K562 (cell line): ENCODE results near the gene IFFO2. TPM values are rescaled to one million over a fixed set of nuclear protein-coding genes. Genes with fewer than 3 reads are reported as not detected.

ENCODE experiments used
- BACH1 ChIP-seq: fragments of 200-800 bp; sonication (Bioruptor generic); IDR thresholded peaks from 2 replicates; pipeline ENCODE4 v1.6.1; 2016; ENCODE audit warnings: missing genetic modification characterization, missing compliant biosample characterization
- ETV6 ChIP-seq, 3 experiments: fragments of 150-350 bp in 1 of 3; sonication (generic) in 1 of 3; formaldehyde crosslinking in 1 of 3; IDR thresholded peaks; 2 replicates each; pipeline versions ENCODE4 v1.6.1 to v1.8.0; 2014 to 2022; ENCODE audit warnings: borderline replicate concordance in 2 of 3, low read depth in 2 of 3, antibody characterized with exemption in 1 of 3, low read length in 1 of 3, mild to moderate bottlenecking in 1 of 3, missing genetic modification reagents in 1 of 3
- MLLT1 ChIP-seq, 2 experiments: fragments of 450-650 bp; IDR thresholded peaks; 2 replicates each; pipeline ENCODE4 v1.6.1; 2016
- MXI1 ChIP-seq: IDR thresholded peaks from 2 replicates; pipeline ENCODE4 v1.6.1; 2011; ENCODE audit warnings: low read depth, mild to moderate bottlenecking, improper control_type of control experiment, low read length
- NELFE ChIP-seq: IDR thresholded peaks from 2 replicates; pipeline ENCODE4 v1.6.1; 2011; ENCODE audit warnings: mild to moderate bottlenecking; ENCODE audit not compliant: insufficient read depth, insufficient read length
- RREB1 ChIP-seq: fragments of 250-450 bp; sonication (Bioruptor Pico); IDR thresholded peaks from 2 replicates; pipeline ENCODE4 v1.4.0; 2020
- XRCC4 ChIP-seq: IDR thresholded peaks from one replicate; pipeline ENCODE4 v1.6.1; 2011; ENCODE audit not compliant: insufficient read depth, insufficient read length; ENCODE audit errors: extremely low read depth
- XRCC5 ChIP-seq: fragments of 200-400 bp; formaldehyde crosslinking; IDR thresholded peaks from 2 replicates; pipeline ENCODE4 v1.6.1; 2017; ENCODE audit warnings: low read depth, mild to moderate bottlenecking, low read length
- ZNF695 ChIP-seq: fragments of 450-650 bp; formaldehyde crosslinking; IDR thresholded peaks from 2 replicates; pipeline ENCODE4 v1.4.0; 2020; ENCODE audit warnings: mild to moderate bottlenecking, moderate library complexity
- ZNF766 ChIP-seq: fragments of 200-800 bp; sonication (Bioruptor generic); conservative IDR thresholded peaks from 2 replicates; pipeline ENCODE4 v1.6.1; 2016; ENCODE audit warnings: missing genetic modification characterization, missing compliant biosample characterization
- polyA plus RNA-seq, 8 experiments: library from polyadenylated mRNA; depleted of rRNA in 4 of 8; stranded (reverse) in 5 of 8; unstranded in 3 of 8; fragments of >200 nt; fragmentation: Nextera tagmentation in 2 of 8; fragmentation: Illumina TruSeq in 1 of 8; extraction: Ambion mirVana in 2 of 8; extraction: Trizol in 1 of 8; gene quantifications; 2 replicates each; pipeline versions ENCODE4 v1.2.1 to v1.2.3, GENCODE V29; 2011 to 2014; ENCODE audit warnings: inconsistent platforms in 1 of 8, missing spikeins in 1 of 8
- total RNA-seq, 7 experiments: library from RNA; depleted of rRNA in 6 of 7; stranded (reverse); fragments of >200 nt in 6 of 7; fragmentation: Illumina TruSeq in 2 of 7; extraction: Trizol in 2 of 7; gene quantifications; 2 replicates each; pipeline versions ENCODE4 v1.2.1 to v1.2.3, GENCODE V29; 2011 to 2021; ENCODE audit warnings: low replicate concordance in 1 of 7
- TF ChIP-seq, protein P1 (sequence below): sonication (generic); formaldehyde crosslinking; IDR thresholded peaks from 2 replicates; pipeline ENCODE4 v1.9.0; 2022; ENCODE audit warnings: mild to moderate bottlenecking, missing genetic modification reagents
- TF ChIP-seq, protein P2 (sequence below): fragments of 450-650 bp; IDR thresholded peaks from 2 replicates; pipeline ENCODE4 v1.7.0; 2016; ENCODE audit warnings: borderline replicate concordance
- TF ChIP-seq, protein P3 (sequence below): fragments of 200-400 bp; formaldehyde crosslinking; IDR thresholded peaks from 2 replicates; pipeline ENCODE4 v1.6.1; 2017; ENCODE audit warnings: mild to moderate bottlenecking, low read depth, low read length, moderate library complexity

Gene IFFO2
- total and polyA plus RNA-seq, 9 of the 15 experiments (the other 6 are each of a cell fraction or from before 2014, with no cell fraction given) = 0.15 to 1.0 (median 0.44) TPM; not detected in 2

- TF ChIP-seq RREB1 (CRISPR knock-in tag) (no peak), ETV6 (IDR thresholded peaks at IDR 0.05; ENCODE audit: borderline replicate concordance in 1 of 2, low read depth in 2 of 2, low read length in 1 of 2) (no peak), ETV6 (CRISPR knock-in tag; IDR thresholded peaks at IDR 0.05; ENCODE audit: borderline replicate concordance) (no peak), ZNF695 (CRISPR knock-in tag) (no peak), BACH1 (tag) (no peak), MLLT1 (IDR thresholded peaks at IDR 0.05) (no peak), XRCC4 (no peak), NELFE (no peak), XRCC5 (peak; percentile 64), MXI1 (no peak), ZNF766 (CRISPR knock-in tag) (peak; percentile 76; the same call in 1 of the 2 replicates)
- TF ChIP-seq, protein P1, sequence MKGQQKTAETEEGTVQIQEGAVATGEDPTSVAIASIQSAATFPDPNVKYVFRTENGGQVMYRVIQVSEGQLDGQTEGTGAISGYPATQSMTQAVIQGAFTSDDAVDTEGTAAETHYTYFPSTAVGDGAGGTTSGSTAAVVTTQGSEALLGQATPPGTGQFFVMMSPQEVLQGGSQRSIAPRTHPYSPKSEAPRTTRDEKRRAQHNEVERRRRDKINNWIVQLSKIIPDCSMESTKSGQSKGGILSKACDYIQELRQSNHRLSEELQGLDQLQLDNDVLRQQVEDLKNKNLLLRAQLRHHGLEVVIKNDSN (CRISPR knock-in tag) = peak; percentile 99
- TF ChIP-seq, protein P2, sequence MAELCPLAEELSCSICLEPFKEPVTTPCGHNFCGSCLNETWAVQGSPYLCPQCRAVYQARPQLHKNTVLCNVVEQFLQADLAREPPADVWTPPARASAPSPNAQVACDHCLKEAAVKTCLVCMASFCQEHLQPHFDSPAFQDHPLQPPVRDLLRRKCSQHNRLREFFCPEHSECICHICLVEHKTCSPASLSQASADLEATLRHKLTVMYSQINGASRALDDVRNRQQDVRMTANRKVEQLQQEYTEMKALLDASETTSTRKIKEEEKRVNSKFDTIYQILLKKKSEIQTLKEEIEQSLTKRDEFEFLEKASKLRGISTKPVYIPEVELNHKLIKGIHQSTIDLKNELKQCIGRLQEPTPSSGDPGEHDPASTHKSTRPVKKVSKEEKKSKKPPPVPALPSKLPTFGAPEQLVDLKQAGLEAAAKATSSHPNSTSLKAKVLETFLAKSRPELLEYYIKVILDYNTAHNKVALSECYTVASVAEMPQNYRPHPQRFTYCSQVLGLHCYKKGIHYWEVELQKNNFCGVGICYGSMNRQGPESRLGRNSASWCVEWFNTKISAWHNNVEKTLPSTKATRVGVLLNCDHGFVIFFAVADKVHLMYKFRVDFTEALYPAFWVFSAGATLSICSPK = no peak
- TF ChIP-seq, protein P3, sequence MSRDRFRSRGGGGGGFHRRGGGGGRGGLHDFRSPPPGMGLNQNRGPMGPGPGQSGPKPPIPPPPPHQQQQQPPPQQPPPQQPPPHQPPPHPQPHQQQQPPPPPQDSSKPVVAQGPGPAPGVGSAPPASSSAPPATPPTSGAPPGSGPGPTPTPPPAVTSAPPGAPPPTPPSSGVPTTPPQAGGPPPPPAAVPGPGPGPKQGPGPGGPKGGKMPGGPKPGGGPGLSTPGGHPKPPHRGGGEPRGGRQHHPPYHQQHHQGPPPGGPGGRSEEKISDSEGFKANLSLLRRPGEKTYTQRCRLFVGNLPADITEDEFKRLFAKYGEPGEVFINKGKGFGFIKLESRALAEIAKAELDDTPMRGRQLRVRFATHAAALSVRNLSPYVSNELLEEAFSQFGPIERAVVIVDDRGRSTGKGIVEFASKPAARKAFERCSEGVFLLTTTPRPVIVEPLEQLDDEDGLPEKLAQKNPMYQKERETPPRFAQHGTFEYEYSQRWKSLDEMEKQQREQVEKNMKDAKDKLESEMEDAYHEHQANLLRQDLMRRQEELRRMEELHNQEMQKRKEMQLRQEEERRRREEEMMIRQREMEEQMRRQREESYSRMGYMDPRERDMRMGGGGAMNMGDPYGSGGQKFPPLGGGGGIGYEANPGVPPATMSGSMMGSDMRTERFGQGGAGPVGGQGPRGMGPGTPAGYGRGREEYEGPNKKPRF = no peak
Measured at GRCh38 chr1:18902523-18903290, 53.8 kb downstream of the IFFO2 start, which contains the start of gene ALDH4A1 (continued).
